HepG2 (cell line): ENCODE results near the gene DOCK3. TPM values are rescaled to one million over a fixed set of nuclear protein-coding genes. Genes with fewer than 3 reads are reported as not detected.

Experiments used
- ATAC-seq: fragments of 200-7000 bp; cut with Tn5 transposase; 3 replicates; pipeline ENCODE4 v1.9.1; 2020; ENCODE audit warnings: mild to moderate bottlenecking, moderate library complexity
- BruUV-seq: library from RNA; stranded (reverse); fragments of 400-500 nt; replicated peaks from 2 replicates; lab custom pipeline; 2021; lab: Mats Ljungman, UMichigan
- CTCF ChIA-PET: fragments of 300-600 bp; formaldehyde crosslinking; extraction: SDS; loops from one replicate; lab custom pipeline; 2021; ENCODE audit warnings: low total read pairs, inconsistent platforms, low intra/inter-chr PET ratio; lab: Yijun Ruan, JAX
- POLR2A ChIA-PET: fragments of 350-600 bp; sonication (Branson Sonifier 250); formaldehyde crosslinking; loops from one replicate; lab custom pipeline; 2020; ENCODE audit warnings: antibody characterized with exemption, inconsistent platforms; lab: Yijun Ruan, JAX
- DNase-seq: peaks from one replicate; pipeline ENCODE4 v3.0.0-alpha.2; 2015; ENCODE audit warnings: low spot score
- FAIRE-seq: peaks from 3 replicates; lab custom pipeline; 2011; peaks lifted over from hg19 to GRCh38; lab: Jason Lieb, UNC
- H2AFZ ChIP-seq: one replicate; pipeline ENCODE4 v1.6.1; 2011; ENCODE audit warnings: low read length, inconsistent platforms
- H3K27ac ChIP-seq: fragments of 300-600 bp; 3 replicates; pipeline ENCODE4 v1.8.0; 2011; ENCODE audit warnings: mixed run types, mild to moderate bottlenecking, mixed read lengths, low read length, inconsistent platforms; ENCODE audit not compliant: insufficient read depth; ENCODE audit errors: extremely low read length
- H3K27me3 ChIP-seq, 2 experiments: fragments of 200-600 bp in 1 of 2; 2 replicates in 1 of 2; 3 replicates in 1 of 2; pipeline versions ENCODE4 v1.6.0 to v1.8.0; 2011; ENCODE audit warnings: low read length in 2 of 2, mild to moderate bottlenecking in 2 of 2, moderate library complexity in 2 of 2, inconsistent platforms in 1 of 2; ENCODE audit not compliant: insufficient read depth in 2 of 2, control insufficient read depth in 1 of 2
- H3K36me3 ChIP-seq, 2 experiments: fragments of 200-600 bp in 1 of 2; replicated peaks in 1 of 2; 2 replicates in 1 of 2; 3 replicates in 1 of 2; pipeline versions ENCODE4 v1.5.1 to v1.8.0; 2011; ENCODE audit warnings: low read length in 2 of 2, inconsistent platforms in 1 of 2; ENCODE audit not compliant: insufficient read depth in 2 of 2, control insufficient read depth in 1 of 2
- H3K4me1 ChIP-seq: 2 replicates; pipeline ENCODE4 v1.5.1; 2012; ENCODE audit warnings: low read length, inconsistent platforms; ENCODE audit not compliant: insufficient read depth
- H3K4me2 ChIP-seq: 2 replicates; pipeline ENCODE4 v1.6.0; 2011; ENCODE audit warnings: low read depth, low read length, inconsistent platforms
- H3K4me3 ChIP-seq, 3 experiments: fragments of 200-600 bp in 1 of 3; sonication (generic), shearing (Covaris generic) in 1 of 3; replicated peaks in 1 of 3; 2 replicates each; pipeline ENCODE4 v1.5.1; 2011 to 2016; ENCODE audit warnings: low read length in 3 of 3, inconsistent platforms in 2 of 3, low read depth in 2 of 3, mild to moderate bottlenecking in 2 of 3, control low read depth in 1 of 3, mixed read lengths in 1 of 3; ENCODE audit not compliant: insufficient read depth in 1 of 3
- H3K79me2 ChIP-seq: one replicate; pipeline ENCODE4 v1.6.1; 2011; ENCODE audit warnings: low read length, inconsistent platforms; ENCODE audit not compliant: insufficient read depth
- H3K9ac ChIP-seq: 2 replicates; pipeline ENCODE4 v1.6.0; 2011; ENCODE audit warnings: mild to moderate bottlenecking, low read depth, low read length, inconsistent platforms; ENCODE audit not compliant: insufficient read depth
- H3K9me3 ChIP-seq: 2 replicates; pipeline ENCODE4 v1.5.1; 2012; ENCODE audit warnings: mild to moderate bottlenecking, low read length
- H4K20me1 ChIP-seq: 2 replicates; pipeline ENCODE4 v1.6.0; 2011; ENCODE audit warnings: inconsistent platforms, mild to moderate bottlenecking, low read length, moderate library complexity; ENCODE audit not compliant: insufficient read depth
- FOSL2 ChIP-seq: sonication (generic); formaldehyde crosslinking; IDR thresholded peaks from 2 replicates; pipeline ENCODE4 v1.4.0; 2020; ENCODE audit warnings: missing genetic modification reagents
- IKZF4 ChIP-seq: sonication (generic); formaldehyde crosslinking; IDR thresholded peaks from 2 replicates; pipeline ENCODE4 v1.5.1; 2020; ENCODE audit warnings: borderline replicate concordance, mild to moderate bottlenecking, low read depth, missing genetic modification reagents; ENCODE audit errors: not compliant biosample characterization
- RFX3 ChIP-seq: IDR thresholded peaks from 2 replicates; pipeline ENCODE4 v1.6.1; 2016; ENCODE audit warnings: missing biosample characterization, missing genetic modification reagents
- STAG1 ChIP-seq: sonication (generic); formaldehyde crosslinking; IDR thresholded peaks from 2 replicates; pipeline ENCODE4 v1.4.0; 2020; ENCODE audit warnings: missing genetic modification reagents
- ZFP62 ChIP-seq: sonication (generic); formaldehyde crosslinking; IDR thresholded peaks from 2 replicates; pipeline ENCODE4 v1.4.0; 2020; ENCODE audit warnings: missing genetic modification reagents
- ZNF253 ChIP-seq: sonication (generic); formaldehyde crosslinking; IDR thresholded peaks from 2 replicates; pipeline ENCODE4 v1.8.0; 2022; ENCODE audit warnings: mild to moderate bottlenecking, missing genetic modification reagents, borderline replicate concordance
- ZSCAN21 ChIP-seq: sonication (generic); formaldehyde crosslinking; IDR thresholded peaks from 2 replicates; pipeline ENCODE4 v1.8.0; 2022; ENCODE audit warnings: mild to moderate bottlenecking, missing genetic modification reagents, moderate library complexity, borderline replicate concordance
- WGBS: methylation state at CpG from one replicate; pipeline ENCODE4 v1.1.6; 2017; ENCODE audit warnings: low lambda C conversion rate; 5-methylcytosine and 5-hydroxymethylcytosine counted together
- in situ Hi-C: cut with HindIII; loops from 2 replicates; pipeline ENCODE4 v1.10.0; 2017; ENCODE audit warnings: low pct_unique_long_range_greater_than_20kb; ENCODE audit not compliant: extremely low pct_ligation_motif_present
- intact Hi-C: fragments of 100-400 bp; cut with micrococcal nuclease; formaldehyde crosslinking; loops from one replicate; pipeline ENCODE4 v1.10.0; 2022; ENCODE audit not compliant: unreplicated experiment
- polyA plus RNA-seq, 8 experiments: library from polyadenylated mRNA; depleted of rRNA in 3 of 8; stranded (reverse) in 7 of 8; unstranded in 1 of 8; fragments of >200 nt; fragmentation: Illumina TruSeq in 4 of 8; extraction: Trizol in 4 of 8; gene quantifications; 2 replicates each; pipeline versions ENCODE4 v1.2.1 to v1.2.3, GENCODE V29; 2011 to 2016; ENCODE audit warnings: low read depth in 4 of 8, missing spikeins in 1 of 8, mixed read lengths in 1 of 8; ENCODE audit not compliant: insufficient read depth in 1 of 8
- total RNA-seq, 5 experiments: library from RNA; depleted of rRNA; stranded (reverse); fragments of >200 nt; fragmentation: Illumina TruSeq; extraction: Trizol; gene quantifications; 2 replicates each; pipeline ENCODE4 v1.2.3, GENCODE V29; 2016; ENCODE audit warnings: low read depth in 1 of 5
- TF ChIP-seq, protein P1 (sequence below): sonication (generic); formaldehyde crosslinking; IDR thresholded peaks from 2 replicates; pipeline ENCODE4 v1.5.0; 2020; ENCODE audit warnings: missing genetic modification reagents
- TF ChIP-seq, protein P2 (sequence below): sonication (generic); formaldehyde crosslinking; IDR thresholded peaks from 2 replicates; pipeline ENCODE4 v1.4.0; 2020; ENCODE audit warnings: low read depth, mild to moderate bottlenecking, missing genetic modification reagents
- TF ChIP-seq, protein P3 (sequence below): sonication (generic); formaldehyde crosslinking; IDR thresholded peaks from 2 replicates; pipeline ENCODE4 v1.5.0; 2020; ENCODE audit warnings: missing genetic modification reagents, mild to moderate bottlenecking, borderline replicate concordance
- TF ChIP-seq, protein P4 (sequence below): sonication (generic); formaldehyde crosslinking; IDR thresholded peaks from 2 replicates; pipeline ENCODE4 v1.5.1; 2020; ENCODE audit warnings: mild to moderate bottlenecking, missing genetic modification reagents, moderate library complexity
- TF ChIP-seq, protein P5 (sequence below): sonication (generic); formaldehyde crosslinking; IDR thresholded peaks from 2 replicates; pipeline ENCODE4 v1.5.0; 2020; ENCODE audit warnings: mild to moderate bottlenecking, missing genetic modification reagents, borderline replicate concordance

DOCK3 gene
- total and polyA plus RNA-seq, 2 of the 13 experiments (the other 11 are each of a cell fraction or from before 2014, with no cell fraction given) = not detected

DNA sequence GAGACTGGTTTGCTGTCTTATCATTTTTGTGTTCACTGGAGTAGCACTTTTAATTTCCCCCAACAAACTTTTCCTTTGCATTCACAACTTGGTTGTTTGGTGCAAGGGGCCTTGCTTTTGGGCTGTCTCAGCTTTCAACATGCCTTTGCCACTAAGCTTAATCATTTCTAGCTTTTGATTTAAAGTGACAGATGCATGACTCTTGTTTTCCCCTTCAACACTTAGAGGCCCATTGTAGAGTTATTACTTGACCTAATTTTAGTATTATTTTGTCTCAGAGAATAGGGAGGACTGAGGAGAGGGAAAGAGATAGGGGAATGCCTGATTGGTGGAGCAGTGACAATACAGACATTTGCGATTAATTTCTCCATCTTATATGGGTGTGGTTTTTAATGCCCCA is 370.3 kb downstream of the DOCK3 start:
- no peak overlapping the region for H3K4me3 ChIP-seq
- DNase-seq (no peak), ATAC-seq (no peak)
- H3K36me3 ChIP-seq = no peaks in the 10 kb centered on the region
- H3K9me3 ChIP-seq = no peaks in the 10 kb centered on the region
- H3K9ac ChIP-seq = no peak overlapping the region
- WGBS = 93% methylated on average over 1 of the region's 1 CpG
- no peaks in the 10 kb centered on the region for H4K20me1 ChIP-seq
- H3K79me2 ChIP-seq = no peaks in the 10 kb centered on the region
- no peaks in the 10 kb centered on the region for H3K4me1 ChIP-seq
- H3K4me2 ChIP-seq = no peak overlapping the region
- no TSS peak for BruUV-seq
- no peaks in the 10 kb centered on the region for H3K27me3 ChIP-seq
- intact Hi-C loops = no loop called here
- TF ChIP-seq, protein P1, sequence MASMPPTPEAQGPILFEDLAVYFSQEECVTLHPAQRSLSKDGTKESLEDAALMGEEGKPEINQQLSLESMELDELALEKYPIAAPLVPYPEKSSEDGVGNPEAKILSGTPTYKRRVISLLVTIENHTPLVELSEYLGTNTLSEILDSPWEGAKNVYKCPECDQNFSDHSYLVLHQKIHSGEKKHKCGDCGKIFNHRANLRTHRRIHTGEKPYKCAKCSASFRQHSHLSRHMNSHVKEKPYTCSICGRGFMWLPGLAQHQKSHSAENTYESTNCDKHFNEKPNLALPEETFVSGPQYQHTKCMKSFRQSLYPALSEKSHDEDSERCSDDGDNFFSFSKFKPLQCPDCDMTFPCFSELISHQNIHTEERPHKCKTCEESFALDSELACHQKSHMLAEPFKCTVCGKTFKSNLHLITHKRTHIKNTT = no peak
- TF ChIP-seq FOSL2 (CRISPR knock-in tag) = no peak
- no peak for TF ChIP-seq ZSCAN21
- TF ChIP-seq, protein P2, sequence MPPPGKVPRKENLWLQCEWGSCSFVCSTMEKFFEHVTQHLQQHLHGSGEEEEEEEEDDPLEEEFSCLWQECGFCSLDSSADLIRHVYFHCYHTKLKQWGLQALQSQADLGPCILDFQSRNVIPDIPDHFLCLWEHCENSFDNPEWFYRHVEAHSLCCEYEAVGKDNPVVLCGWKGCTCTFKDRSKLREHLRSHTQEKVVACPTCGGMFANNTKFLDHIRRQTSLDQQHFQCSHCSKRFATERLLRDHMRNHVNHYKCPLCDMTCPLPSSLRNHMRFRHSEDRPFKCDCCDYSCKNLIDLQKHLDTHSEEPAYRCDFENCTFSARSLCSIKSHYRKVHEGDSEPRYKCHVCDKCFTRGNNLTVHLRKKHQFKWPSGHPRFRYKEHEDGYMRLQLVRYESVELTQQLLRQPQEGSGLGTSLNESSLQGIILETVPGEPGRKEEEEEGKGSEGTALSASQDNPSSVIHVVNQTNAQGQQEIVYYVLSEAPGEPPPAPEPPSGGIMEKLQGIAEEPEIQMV = no peak
- no peak for TF ChIP-seq ZNF253 (CRISPR knock-in tag)
- TF ChIP-seq, protein P3, sequence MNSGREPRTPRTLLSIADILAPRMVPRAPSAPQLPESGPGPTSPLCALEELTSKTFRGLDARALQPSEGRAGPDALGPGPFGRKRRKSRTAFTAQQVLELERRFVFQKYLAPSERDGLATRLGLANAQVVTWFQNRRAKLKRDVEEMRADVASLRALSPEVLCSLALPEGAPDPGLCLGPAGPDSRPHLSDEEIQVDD (CRISPR knock-in tag) = no peak
- TF ChIP-seq, protein P4, sequence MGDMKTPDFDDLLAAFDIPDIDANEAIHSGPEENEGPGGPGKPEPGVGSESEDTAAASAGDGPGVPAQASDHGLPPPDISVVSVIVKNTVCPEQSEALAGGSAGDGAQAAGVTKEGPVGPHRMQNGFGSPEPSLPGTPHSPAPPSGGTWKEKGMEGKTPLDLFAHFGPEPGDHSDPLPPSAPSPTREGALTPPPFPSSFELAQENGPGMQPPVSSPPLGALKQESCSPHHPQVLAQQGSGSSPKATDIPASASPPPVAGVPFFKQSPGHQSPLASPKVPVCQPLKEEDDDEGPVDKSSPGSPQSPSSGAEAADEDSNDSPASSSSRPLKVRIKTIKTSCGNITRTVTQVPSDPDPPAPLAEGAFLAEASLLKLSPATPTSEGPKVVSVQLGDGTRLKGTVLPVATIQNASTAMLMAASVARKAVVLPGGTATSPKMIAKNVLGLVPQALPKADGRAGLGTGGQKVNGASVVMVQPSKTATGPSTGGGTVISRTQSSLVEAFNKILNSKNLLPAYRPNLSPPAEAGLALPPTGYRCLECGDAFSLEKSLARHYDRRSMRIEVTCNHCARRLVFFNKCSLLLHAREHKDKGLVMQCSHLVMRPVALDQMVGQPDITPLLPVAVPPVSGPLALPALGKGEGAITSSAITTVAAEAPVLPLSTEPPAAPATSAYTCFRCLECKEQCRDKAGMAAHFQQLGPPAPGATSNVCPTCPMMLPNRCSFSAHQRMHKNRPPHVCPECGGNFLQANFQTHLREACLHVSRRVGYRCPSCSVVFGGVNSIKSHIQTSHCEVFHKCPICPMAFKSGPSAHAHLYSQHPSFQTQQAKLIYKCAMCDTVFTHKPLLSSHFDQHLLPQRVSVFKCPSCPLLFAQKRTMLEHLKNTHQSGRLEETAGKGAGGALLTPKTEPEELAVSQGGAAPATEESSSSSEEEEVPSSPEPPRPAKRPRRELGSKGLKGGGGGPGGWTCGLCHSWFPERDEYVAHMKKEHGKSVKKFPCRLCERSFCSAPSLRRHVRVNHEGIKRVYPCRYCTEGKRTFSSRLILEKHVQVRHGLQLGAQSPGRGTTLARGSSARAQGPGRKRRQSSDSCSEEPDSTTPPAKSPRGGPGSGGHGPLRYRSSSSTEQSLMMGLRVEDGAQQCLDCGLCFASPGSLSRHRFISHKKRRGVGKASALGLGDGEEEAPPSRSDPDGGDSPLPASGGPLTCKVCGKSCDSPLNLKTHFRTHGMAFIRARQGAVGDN (CRISPR knock-in tag) = no peak
- TF ChIP-seq, protein P5, sequence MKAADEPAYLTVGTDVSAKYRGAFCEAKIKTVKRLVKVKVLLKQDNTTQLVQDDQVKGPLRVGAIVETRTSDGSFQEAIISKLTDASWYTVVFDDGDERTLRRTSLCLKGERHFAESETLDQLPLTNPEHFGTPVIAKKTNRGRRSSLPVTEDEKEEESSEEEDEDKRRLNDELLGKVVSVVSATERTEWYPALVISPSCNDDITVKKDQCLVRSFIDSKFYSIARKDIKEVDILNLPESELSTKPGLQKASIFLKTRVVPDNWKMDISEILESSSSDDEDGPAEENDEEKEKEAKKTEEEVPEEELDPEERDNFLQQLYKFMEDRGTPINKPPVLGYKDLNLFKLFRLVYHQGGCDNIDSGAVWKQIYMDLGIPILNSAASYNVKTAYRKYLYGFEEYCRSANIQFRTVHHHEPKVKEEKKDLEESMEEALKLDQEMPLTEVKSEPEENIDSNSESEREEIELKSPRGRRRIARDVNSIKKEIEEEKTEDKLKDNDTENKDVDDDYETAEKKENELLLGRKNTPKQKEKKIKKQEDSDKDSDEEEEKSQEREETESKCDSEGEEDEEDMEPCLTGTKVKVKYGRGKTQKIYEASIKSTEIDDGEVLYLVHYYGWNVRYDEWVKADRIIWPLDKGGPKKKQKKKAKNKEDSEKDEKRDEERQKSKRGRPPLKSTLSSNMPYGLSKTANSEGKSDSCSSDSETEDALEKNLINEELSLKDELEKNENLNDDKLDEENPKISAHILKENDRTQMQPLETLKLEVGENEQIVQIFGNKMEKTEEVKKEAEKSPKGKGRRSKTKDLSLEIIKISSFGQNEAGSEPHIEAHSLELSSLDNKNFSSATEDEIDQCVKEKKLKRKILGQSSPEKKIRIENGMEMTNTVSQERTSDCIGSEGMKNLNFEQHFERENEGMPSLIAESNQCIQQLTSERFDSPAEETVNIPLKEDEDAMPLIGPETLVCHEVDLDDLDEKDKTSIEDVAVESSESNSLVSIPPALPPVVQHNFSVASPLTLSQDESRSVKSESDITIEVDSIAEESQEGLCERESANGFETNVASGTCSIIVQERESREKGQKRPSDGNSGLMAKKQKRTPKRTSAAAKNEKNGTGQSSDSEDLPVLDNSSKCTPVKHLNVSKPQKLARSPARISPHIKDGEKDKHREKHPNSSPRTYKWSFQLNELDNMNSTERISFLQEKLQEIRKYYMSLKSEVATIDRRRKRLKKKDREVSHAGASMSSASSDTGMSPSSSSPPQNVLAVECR (CRISPR knock-in tag) = no peak
- TF ChIP-seq IKZF4 (CRISPR knock-in tag) = no peak
- no peak for TF ChIP-seq STAG1 (CRISPR knock-in tag)
- TF ChIP-seq RFX3 (CRISPR knock-in tag) = no peak
- no peak for TF ChIP-seq ZFP62 (CRISPR knock-in tag)
- TF ChIP-seq, all 625 proteins: peak for 0
- Histone ChIP-seq H3K27ac (no peak overlapping the region), H2AFZ (no peak overlapping the region)
- POLR2A ChIA-PET = no interaction called here
- CTCF ChIA-PET = no interaction called here
- in situ Hi-C loops = no loop called here
- no peak for FAIRE-seq
